Neural progenitor cell (in vitro differentiated cells): ENCODE results near the gene SIGLEC10. TPM values are rescaled to one million over a fixed set of nuclear protein-coding genes. Genes with fewer than 3 reads are reported as not detected.
"Not testable (repeated sequence)": the region's sequence is repeated elsewhere in the genome, so short reads cannot be mapped to it uniquely, and the experiment has no call there.

Source experiments
- DNase-seq: peaks from one replicate; pipeline ENCODE4 v3.0.0-alpha.2; 2016; ENCODE audit warnings: low spot score
- H2AFZ ChIP-seq: fragments of 200-600 bp; sonication (generic); replicated peaks from 2 replicates; pipeline ENCODE4 v1.6.1; 2016; ENCODE audit warnings: antibody characterized with exemption
- H3F3A ChIP-seq: fragments of 200-600 bp; sonication (generic); 2 replicates; pipeline ENCODE4 v1.6.1; 2016; ENCODE audit warnings: antibody characterized with exemption, low read depth
- H3K27ac ChIP-seq: fragments of 200-600 bp; sonication (generic); 2 replicates; pipeline ENCODE4 v1.5.1; 2016; ENCODE audit warnings: mild to moderate bottlenecking
- H3K27me3 ChIP-seq: fragments of 200-600 bp; sonication (generic); 2 replicates; pipeline ENCODE4 v1.6.1; 2016; ENCODE audit warnings: mild to moderate bottlenecking, moderate library complexity
- H3K36me3 ChIP-seq: fragments of 200-600 bp; sonication (generic); 2 replicates; pipeline ENCODE4 v1.5.1; 2016
- H3K4me1 ChIP-seq: fragments of 200-600 bp; sonication (generic); 2 replicates; pipeline ENCODE4 v1.6.1; 2016; ENCODE audit warnings: mixed run types
- H3K4me2 ChIP-seq: fragments of 200-600 bp; sonication (generic); 2 replicates; pipeline ENCODE4 v1.6.1; 2016
- H3K4me3 ChIP-seq: fragments of 200-600 bp; sonication (generic); 2 replicates; pipeline ENCODE4 v1.5.1; 2016
- H3K79me2 ChIP-seq: fragments of 200-600 bp; sonication (generic); 2 replicates; pipeline ENCODE4 v1.6.1; 2016; ENCODE audit warnings: low read depth
- H3K9ac ChIP-seq: fragments of 200-600 bp; sonication (generic); 2 replicates; pipeline ENCODE4 v1.6.1; 2016
- H3K9me3 ChIP-seq: fragments of 200-600 bp; sonication (generic); 2 replicates; pipeline ENCODE4 v1.5.1; 2016; ENCODE audit warnings: low read depth
- H4K20me1 ChIP-seq: fragments of 200-600 bp; sonication (generic); 2 replicates; pipeline ENCODE4 v1.6.1; 2016; ENCODE audit warnings: low read depth
- H3K27ac Mint-ChIP-seq: 3 replicates; pipeline ENCODE4 v1.8.0; 2021; ENCODE audit warnings: mixed read lengths
- H3K27me3 Mint-ChIP-seq: 2 replicates; pipeline ENCODE4 v1.8.0; 2022; ENCODE audit warnings: low read depth, mild to moderate bottlenecking, inconsistent platforms, moderate library complexity, mixed read lengths; ENCODE audit not compliant: insufficient read depth
- H3K36me3 Mint-ChIP-seq: 3 replicates; pipeline ENCODE4 v1.8.0; 2021; ENCODE audit warnings: mixed read lengths
- H3K4me1 Mint-ChIP-seq: 3 replicates; pipeline ENCODE4 v1.8.0; 2021; ENCODE audit warnings: mixed read lengths
- H3K4me3 Mint-ChIP-seq: 3 replicates; pipeline ENCODE4 v1.8.0; 2021; ENCODE audit warnings: mild to moderate bottlenecking, moderate library complexity, mixed read lengths
- H3K9me3 Mint-ChIP-seq: 3 replicates; pipeline ENCODE4 v1.8.0; 2020; ENCODE audit warnings: mixed read lengths
- CTCF ChIP-seq: fragments of 200-600 bp; sonication (generic); IDR thresholded peaks from 2 replicates; pipeline ENCODE4 v1.5.1; 2017; ENCODE audit warnings: antibody characterized with exemption, mild to moderate bottlenecking
- EZH2 ChIP-seq: fragments of 200-600 bp; sonication (generic); IDR thresholded peaks from 2 replicates; pipeline ENCODE4 v1.6.1; 2017; ENCODE audit warnings: antibody characterized with exemption, mild to moderate bottlenecking, moderate library complexity
- EZH2phosphoT487 ChIP-seq: fragments of 200-600 bp; sonication (generic); IDR thresholded peaks from 2 replicates; pipeline ENCODE4 v1.6.1; 2017; ENCODE audit warnings: antibody characterized with exemption
- total RNA-seq: library from RNA; depleted of rRNA; stranded (reverse); fragments of >200 nt; gene quantifications from 2 replicates; pipeline ENCODE4 v1.2.3, GENCODE V29; 2015; ENCODE audit warnings: low replicate concordance

The SIGLEC10 gene
- total RNA-seq, 1 donor from 2014 or later, result not detected

GRCh38 chr19:51417810-51418157 is 342 bp upstream of the SIGLEC10 start:
- H3K27ac ChIP-seq, result no peak overlapping the region
- TF ChIP-seq EZH2 (no peak), EZH2phosphoT487 (no peak), CTCF (no peak)
- no peak overlapping the region for H2AFZ ChIP-seq
- peaks cover 20% of the 10 kb centered on the region for H3K27me3 ChIP-seq
- no peaks in the 10 kb centered on the region for H3K36me3 Mint-ChIP-seq
- no peak overlapping the region for H3K4me2 ChIP-seq
- H3K4me3 ChIP-seq, result no peak overlapping the region
- no peaks in the 10 kb centered on the region for H3K36me3 ChIP-seq
- no peaks in the 10 kb centered on the region for H3K4me1 Mint-ChIP-seq
- H3K9me3 ChIP-seq, result no peaks in the 10 kb centered on the region
- peaks cover 6% of the 10 kb centered on the region for H3K27me3 Mint-ChIP-seq
- no peak for DNase-seq
- no peak overlapping the region for H3K9ac ChIP-seq
- H3K9me3 Mint-ChIP-seq, result no peaks in the 10 kb centered on the region
- H3K27ac Mint-ChIP-seq, result no peak overlapping the region
- peaks cover 5% of the 10 kb centered on the region for H3K4me1 ChIP-seq
- H3K4me3 Mint-ChIP-seq, result no peak overlapping the region
- no peaks in the 10 kb centered on the region for H3K79me2 ChIP-seq
- no peaks in the 10 kb centered on the region for H3F3A ChIP-seq
- no peaks in the 10 kb centered on the region for H4K20me1 ChIP-seq

GRCh38 chr19:51416422-51416821 is 1.0 kb downstream of the SIGLEC10 start:
- not testable (repeated sequence) for H3K27ac ChIP-seq

DNA sequence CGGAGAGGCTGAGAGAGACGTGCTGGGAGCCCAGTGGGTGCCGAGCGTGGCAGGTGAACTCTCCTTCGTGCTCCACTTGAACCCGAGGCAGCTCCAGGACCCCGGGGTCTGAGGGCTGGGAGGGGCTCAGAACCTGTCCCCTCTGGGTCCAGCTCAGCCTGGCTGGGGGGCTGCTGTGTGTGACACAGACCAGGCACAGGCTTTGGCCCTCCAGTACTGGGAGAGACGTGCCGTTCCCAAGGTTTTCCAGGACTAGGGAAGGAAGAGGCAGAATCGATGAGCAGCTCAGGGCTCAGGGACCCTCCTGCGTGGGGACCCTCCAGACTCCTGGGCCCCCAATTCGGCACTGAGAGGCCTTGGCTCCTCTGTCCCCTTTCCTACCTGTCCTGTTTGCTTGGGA is 2.3 kb downstream of the SIGLEC10 start:
- Mint-ChIP-seq H3K36me3 (no peaks in the 10 kb centered on the region), H3K27ac (no peak overlapping the region), H3K4me1 (no peaks in the 10 kb centered on the region), H3K4me3 (no peak overlapping the region), H3K27me3 (peaks cover 11% of the 10 kb centered on the region), H3K9me3 (no peaks in the 10 kb centered on the region)
- TF ChIP-seq EZH2phosphoT487 (no peak), CTCF (no peak), EZH2 (no peak)
- Histone ChIP-seq H3K9ac (no peak overlapping the region), H2AFZ (no peak overlapping the region), H3K4me1 (no peaks in the 10 kb centered on the region), H3K79me2 (no peaks in the 10 kb centered on the region), H3K27ac (no peak overlapping the region), H3K36me3 (no peaks in the 10 kb centered on the region), H3K4me3 (no peak overlapping the region), H3F3A (no peaks in the 10 kb centered on the region), H3K9me3 (no peaks in the 10 kb centered on the region), H4K20me1 (no peaks in the 10 kb centered on the region), H3K27me3 (peaks cover 4% of the 10 kb centered on the region), H3K4me2 (no peak overlapping the region)
- no peak for DNase-seq

More at GRCh38 chr19:51416422-51416821, 1.0 kb downstream of the SIGLEC10 start:
- H3K9me3 Mint-ChIP-seq, H4K20me1 ChIP-seq, H3K36me3 Mint-ChIP-seq, DNase-seq, H3K9ac ChIP-seq, H3K4me2 ChIP-seq, H3K4me1 Mint-ChIP-seq, H2AFZ ChIP-seq, H3K4me3 Mint-ChIP-seq, H3K4me3 ChIP-seq, H3K9me3 ChIP-seq, H3F3A ChIP-seq, H3K79me2 ChIP-seq, H3K27ac Mint-ChIP-seq, H3K27me3 Mint-ChIP-seq, H3K36me3 ChIP-seq, H3K4me1 ChIP-seq: not testable (repeated sequence)
- H3K27me3 ChIP-seq, result peaks cover 17% of the 10 kb centered on the region

DNA sequence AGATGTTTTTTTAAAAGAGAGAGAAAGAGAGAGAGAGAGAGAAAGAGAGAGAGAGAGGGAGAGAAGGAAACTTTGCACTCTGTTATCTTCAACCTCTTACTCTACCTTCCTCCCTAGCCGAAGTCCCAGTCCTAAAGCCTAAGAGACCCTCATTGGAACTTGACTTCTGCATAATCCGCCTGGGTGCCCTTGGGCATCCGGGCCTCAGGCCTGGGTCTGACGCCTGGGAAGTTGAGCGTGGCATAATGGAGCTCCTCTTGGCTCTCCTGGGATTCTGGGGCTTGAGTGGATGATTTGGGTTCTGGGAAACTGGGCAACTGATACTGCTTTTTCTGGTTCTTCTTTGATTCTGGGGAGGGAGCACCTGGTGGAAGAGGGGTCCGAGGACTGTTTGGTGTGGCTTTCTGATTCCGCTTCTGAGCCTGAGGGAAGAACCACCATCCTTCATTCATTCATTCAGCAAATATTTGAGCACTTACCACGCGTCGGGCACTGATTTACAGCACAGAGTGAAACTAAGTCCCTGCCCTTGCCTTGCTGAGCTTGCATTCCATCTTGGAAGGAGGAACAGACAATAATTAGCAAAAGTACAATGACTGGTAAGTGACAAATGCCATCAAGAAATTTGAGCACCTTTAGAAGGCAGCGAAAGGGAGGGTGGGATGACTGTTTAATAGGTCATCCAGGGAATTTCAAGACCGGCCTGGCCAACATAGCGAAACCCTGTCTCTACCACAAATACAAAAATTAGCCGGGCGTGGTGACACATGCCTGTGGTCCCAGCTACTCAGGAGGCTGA is 6.3 kb downstream of the SIGLEC10 start:
- H3K4me3 Mint-ChIP-seq, result no peak overlapping the region

More for the DNA sequence above, 6.3 kb downstream of the SIGLEC10 start:
- Histone ChIP-seq H2AFZ (no peak overlapping the region), H3K27me3 (no peaks in the 10 kb centered on the region), H4K20me1 (no peaks in the 10 kb centered on the region), H3K9ac (no peak overlapping the region), H3K4me1 (no peaks in the 10 kb centered on the region), H3K27ac (no peak overlapping the region), H3K4me3 (no peak overlapping the region), H3K9me3 (no peaks in the 10 kb centered on the region), H3K79me2 (no peaks in the 10 kb centered on the region), H3F3A (peaks cover 4% of the 10 kb centered on the region), H3K36me3 (no peaks in the 10 kb centered on the region), H3K4me2 (no peak overlapping the region)
- Mint-ChIP-seq H3K36me3 (no peaks in the 10 kb centered on the region), H3K4me1 (no peaks in the 10 kb centered on the region), H3K27me3 (peaks cover 11% of the 10 kb centered on the region), H3K27ac (peak overlapping the region; percentile 76), H3K9me3 (no peaks in the 10 kb centered on the region)
- no peak for DNase-seq
- TF ChIP-seq EZH2phosphoT487, result no peak
- TF ChIP-seq EZH2, result no peak
- TF ChIP-seq CTCF, result no peak
